Stimulated activated CD4-positive, alpha-beta T cell treated with anti-CD3 and anti-CD28 coated beads, TNF-alpha, amount 100 ng/mL, for 24 hours (primary cell): Measurements from ENCODE around the gene CALHM3.

Experiments used
- DNase-seq, 3 experiments: peaks; one replicate each; pipeline ENCODE4 v3.0.0-alpha.2; 2020; ENCODE audit warnings: low read depth in 3 of 3

The CALHM3 gene

DNA sequence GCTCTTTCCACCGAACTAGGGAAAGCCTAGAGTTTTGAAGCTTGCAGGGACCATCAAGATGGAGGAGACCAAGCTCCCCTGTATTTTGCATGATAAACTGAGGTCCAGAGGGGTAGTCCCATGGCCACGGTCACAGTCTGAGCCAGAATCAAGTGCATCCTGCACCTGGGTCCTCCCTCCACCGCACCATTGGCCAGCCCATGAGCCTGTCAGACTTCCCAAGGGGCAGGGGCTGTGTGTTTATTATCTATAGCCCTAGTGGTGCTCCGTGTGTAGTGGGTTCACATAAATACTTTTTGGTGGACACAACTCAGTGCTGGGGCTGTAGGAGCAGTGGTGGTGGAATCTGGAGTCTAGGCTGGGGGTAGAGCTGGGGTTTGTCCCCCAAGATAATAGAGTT, 3.6 kb downstream of the CALHM3 start:
- DNase-seq: no peak

- DNase-seq: no peak
Observed at GRCh38 chr10:103474077-103474476, 5.0 kb downstream of the CALHM3 start.

DNA sequence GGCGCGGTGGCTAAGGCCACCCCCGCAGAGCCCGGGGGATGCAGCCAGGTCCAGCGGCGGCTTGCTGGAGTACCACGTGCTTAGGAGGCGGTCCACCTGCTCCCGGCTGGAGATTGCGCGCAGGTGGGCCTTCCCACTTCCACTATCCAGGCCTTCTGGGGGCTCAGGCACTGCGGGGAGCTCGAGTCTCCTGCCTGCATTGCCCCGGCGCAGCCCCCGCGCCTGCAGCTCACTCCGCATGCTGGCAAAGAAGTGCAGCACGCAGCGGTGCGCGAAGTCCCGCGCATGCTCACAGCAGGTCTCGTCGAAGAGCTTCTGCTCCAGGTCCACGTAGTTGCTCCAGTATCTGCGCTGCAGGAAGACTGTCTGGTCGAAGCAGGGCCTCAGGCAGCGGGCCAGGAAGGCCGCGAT, 5.8 kb downstream of the CALHM3 start:
- DNase-seq: no peak

DNA sequence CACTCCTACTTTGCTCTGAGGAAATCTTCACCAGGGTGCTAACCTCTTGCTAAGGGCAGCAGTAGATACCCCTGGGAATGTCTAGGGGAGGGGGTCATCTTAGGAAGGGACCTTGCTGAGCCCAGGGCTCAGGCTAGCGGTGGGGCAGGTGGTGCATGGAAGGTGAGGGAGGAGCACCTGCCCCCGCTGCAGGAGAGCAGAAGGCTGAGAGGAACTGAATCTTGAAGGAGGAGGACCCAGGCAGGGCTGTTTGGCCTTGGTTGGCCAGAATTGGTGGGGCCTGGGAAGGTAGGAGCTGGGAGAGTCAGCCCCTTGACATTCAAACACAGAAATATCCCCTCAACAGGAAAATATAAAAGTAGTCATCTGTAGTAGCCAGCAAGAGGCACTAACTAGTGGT, 7.0 kb downstream of the CALHM3 start:
- no peak for DNase-seq

GRCh38 chr10:103470761-103471653, 8.0 kb downstream of the CALHM3 start:
- peak; percentile 24 to 64 (median 29) for DNase-seq

GRCh38 chr10:103469201-103469600, 9.8 kb downstream of the CALHM3 start:
- DNase-seq: no peak

- DNase-seq: no peak
Observed at GRCh38 chr10:103467406-103467805, 11.6 kb downstream of the CALHM3 start.

DNA sequence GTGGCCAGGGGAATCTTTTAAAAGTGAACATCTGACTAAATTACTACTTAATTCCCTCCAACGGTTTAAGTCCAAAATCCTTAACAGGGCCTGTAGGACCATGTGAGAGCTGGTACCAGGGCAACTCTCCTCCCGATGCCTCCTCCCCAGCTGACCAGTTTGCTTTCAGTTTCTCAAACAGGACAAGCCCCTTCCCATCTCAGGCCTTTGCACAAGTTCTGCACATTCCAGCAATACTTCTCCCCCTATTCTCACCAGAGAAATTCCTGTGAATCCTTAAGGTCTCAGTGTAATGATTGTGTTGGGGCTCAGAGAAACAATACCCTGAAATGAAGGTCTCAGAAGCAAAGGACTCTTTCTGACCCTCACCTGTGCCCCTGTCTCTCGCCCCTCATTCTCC, 12.3 kb downstream of the CALHM3 start:
- no peak for DNase-seq

DNA sequence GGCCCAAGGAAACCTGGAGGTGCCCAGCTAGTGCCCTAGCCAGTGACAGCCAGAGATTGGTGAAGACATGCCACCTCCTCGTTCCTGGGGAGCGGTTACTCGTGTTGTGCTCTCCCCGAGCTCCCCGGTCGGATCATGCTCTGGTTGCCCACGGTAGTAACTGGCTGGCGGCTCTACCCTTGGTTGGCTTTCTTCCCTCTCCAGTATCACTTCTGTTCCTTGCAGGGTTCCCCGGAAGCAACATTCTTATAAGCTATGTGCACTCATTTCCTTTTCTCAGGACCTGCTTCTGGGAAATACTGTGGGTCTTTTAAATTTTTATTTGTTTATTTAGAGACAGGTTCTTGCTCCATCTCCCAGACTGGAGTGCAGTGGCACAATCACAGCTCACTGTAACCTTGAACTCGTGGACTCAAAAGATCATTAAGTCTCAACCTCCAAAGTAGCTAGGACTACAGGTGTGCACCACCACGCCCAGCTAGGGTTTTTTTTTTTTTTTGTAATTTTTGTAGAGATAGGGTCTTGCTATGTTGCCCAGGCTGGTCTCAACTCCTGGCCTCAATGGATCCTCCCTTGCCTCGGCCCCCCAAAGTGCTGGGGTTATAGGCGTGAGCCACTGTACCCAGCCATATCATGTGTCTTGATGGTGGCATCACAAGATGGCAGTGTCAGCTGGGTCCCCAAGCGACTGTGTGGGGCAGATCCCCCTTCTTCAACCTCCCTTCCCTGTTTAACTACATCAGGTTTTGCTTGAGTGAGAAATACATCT, 13.4 kb downstream of the CALHM3 start:
- DNase-seq: no peak

DNA sequence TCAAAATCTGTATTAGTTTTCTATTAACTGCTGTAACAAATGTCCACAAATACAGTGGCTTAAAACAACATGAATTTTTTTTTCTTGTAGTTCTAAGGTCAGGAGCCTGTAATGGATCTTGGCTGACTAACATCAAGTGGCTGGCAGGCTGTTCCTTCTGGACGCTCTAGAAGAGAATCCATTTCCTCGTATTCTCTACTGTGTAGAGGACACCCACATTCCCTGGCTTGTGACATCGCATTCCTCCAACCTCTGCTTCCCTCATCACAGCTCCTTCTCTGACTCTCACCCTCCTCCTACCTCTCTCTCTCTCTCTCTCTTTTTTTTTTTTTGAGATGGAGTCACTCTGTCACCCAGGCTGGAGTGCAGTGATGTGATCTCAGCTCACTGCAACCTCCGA, 15.5 kb downstream of the CALHM3 start:
- DNase-seq: no peak

GRCh38 chr10:103459615-103460014, 19.4 kb downstream of the CALHM3 start:
- DNase-seq: no peak

DNA sequence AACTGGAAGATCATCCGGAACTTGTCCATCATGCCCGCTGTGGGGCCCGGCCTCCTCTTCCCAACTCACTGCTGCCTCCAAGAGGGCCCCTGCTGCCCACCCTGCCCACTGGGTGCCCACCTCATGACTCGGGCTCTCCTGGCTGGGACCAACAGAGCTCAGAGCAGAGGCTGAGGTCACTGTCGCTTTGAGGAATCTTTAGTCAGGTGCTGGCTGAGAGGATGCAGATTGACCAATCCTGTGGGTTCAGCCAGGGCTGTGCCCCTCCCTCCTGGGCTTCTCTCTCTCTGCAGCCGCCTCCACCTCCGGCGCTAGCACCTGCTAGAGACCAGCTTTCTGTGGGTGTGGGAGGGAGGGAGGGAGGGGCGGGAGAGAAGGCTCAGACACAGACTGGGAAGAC, 20.3 kb downstream of the CALHM3 start, which contains the start of gene CALHM1:
Gene CALHM1, minus strand, starts transcription at position 181 of the 400 bp plus-strand sequence. Its CDS starts 149 bp downstream, at position 32.
- DNase-seq: no peak

DNA sequence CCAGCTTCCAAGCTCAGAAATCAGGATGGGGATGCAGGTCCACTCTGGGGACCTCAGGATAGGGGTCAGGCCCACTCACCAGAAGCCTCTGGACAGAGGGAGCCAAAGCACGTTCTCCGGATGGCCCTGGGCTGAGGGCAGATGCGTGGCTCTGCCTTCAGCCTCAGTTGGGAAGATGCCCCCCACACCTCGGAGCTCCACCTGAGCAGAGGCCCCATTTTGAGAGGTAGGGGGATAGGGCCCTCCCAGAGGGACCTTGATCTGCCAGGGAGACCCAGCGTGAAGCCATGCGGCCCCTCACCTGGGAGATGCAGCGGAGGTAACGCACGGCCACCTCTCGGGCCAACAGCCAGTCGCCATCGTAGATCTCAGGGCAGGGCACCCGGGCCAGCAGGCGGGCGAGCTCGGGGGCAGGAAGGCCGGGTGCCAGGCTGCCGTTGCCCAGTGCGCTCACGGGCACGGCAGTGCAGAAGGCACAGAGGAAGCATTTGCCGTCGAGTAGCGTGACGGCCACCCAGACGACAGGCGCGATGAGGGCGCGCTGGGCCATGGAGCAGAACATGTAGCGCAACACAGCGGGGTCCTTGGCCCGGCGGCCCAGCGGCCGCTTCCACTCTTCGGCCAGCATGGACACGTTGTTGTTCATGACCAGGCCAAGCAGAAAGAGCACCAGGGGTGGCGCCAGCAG, 21.0 kb downstream of the CALHM3 start:
- DNase-seq: no peak

DNA sequence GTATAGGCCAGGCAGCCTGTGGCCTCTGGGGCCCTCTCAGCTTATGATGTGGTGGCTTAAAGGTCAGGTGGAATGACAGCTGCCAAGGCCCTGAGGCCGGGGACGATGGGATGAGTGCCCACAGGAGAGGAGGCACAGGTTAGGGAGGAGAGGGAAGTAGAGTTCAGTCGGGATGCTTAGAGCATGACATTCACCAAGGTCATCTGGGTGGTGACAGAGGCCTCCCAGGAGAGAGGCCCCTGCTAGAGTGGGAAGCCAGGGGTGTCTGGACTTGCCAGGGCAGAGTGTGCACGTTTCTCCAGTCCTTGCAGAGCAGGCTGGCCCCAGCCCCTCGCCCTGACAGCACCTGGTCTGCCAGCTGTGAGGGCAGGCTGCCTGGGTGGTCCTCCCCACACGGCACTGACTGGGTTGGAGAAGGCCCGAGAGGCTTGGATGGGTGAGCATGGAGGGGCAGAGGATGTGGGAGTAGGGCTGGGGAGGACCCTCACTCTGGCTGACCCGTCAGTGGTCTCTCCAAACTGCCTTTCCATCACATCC, 21.8 kb downstream of the CALHM3 start:
- DNase-seq: no peak

- no peak for DNase-seq
Observed at GRCh38 chr10:103456074-103456660, 22.9 kb downstream of the CALHM3 start.

DNA sequence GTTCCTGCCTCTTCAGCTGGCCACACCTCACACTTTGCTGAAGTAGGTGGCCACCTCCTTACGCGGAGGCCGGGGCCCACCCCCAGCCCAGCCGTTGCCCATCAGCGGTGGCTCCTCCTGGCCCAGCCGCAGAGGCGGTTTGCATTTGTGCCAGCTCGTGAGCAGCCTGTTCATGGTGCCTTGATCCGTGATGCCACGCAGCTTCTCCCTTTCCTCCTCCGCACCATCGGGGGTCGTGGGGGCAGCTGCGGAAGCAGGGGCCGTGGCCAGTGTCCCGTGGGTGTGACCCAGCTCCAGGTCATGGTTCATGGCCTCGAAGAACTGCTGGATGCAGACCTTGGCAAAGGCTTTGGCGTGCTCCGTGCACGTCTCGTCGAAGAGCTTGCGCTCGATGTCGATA, 23.8 kb downstream of the CALHM3 start:
- no peak for DNase-seq

- DNase-seq: no peak
Observed at GRCh38 chr10:103454026-103454425, 25.0 kb downstream of the CALHM3 start.

GRCh38 chr10:103452506-103453230, 26.4 kb downstream of the CALHM3 start:
- no peak for DNase-seq

GRCh38 chr10:103451831-103452505, 27.1 kb downstream of the CALHM3 start, which contains the start of gene CALHM2:
CALHM2 (minus strand) TSS chr10:103452370; CDS start chr10:103449941, 2,429 bp downstream.
- DNase-seq: peak; percentile 26 to 64 (median 45)
